Measurements from ENCODE around the gene GTF2F1.
"Not testable (repeated sequence)": the region's sequence is repeated elsewhere in the genome, so short reads cannot be mapped to it uniquely, and the experiment has no call there.

The GTF2F1 gene, protein sequence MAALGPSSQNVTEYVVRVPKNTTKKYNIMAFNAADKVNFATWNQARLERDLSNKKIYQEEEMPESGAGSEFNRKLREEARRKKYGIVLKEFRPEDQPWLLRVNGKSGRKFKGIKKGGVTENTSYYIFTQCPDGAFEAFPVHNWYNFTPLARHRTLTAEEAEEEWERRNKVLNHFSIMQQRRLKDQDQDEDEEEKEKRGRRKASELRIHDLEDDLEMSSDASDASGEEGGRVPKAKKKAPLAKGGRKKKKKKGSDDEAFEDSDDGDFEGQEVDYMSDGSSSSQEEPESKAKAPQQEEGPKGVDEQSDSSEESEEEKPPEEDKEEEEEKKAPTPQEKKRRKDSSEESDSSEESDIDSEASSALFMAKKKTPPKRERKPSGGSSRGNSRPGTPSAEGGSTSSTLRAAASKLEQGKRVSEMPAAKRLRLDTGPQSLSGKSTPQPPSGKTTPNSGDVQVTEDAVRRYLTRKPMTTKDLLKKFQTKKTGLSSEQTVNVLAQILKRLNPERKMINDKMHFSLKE

DNA sequence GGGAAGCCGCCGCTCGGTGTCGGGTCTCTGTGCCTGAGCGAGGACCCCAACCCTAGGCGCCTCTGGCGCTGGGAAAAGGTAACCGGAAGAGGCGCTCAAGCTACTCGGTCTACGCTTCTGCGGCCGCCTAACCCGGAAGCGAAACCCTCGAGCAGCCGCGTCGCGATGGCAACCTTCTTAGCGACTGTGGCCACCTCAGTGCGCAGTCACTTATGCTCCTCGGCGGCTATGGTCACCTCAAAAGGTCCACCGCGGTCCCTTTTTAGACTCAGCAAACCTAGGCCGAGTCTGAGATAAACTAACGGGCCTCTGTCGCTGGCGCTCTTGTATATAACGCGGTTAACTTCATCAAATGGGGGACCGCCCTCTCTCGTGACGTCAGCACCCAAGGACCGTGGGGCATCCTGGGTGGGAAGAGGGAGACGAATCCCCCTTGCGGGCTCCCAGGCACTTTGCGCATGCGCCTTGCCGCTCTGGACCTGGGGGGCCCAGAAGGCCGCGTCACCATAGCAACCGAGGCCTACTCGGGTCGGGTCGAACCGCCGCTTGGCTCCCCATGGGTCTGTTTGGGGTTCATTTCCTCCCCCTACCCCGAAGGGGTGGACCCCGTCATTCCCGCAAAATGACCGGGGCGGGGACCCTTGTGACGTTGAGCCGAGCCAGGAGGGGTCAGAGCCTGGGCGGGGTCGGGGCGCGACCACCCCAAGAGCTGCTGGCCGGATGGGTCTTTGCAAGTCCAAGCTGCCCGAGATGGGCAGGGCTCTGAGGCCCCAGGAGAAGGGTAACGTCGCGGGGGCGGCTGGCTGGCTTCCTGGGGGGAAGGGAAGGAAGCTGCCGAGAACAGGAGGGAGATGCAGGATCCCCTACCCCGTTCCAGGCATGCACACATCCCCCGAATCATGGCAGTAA is at the start of gene GTF2F1:
Gene GTF2F1 (minus strand): TSS at position 91 of the 909 bp plus-strand sequence. CDS start 169 bp downstream, outside the sequence.
- DNase-seq = peak; percentile 94 to 95

DNA sequence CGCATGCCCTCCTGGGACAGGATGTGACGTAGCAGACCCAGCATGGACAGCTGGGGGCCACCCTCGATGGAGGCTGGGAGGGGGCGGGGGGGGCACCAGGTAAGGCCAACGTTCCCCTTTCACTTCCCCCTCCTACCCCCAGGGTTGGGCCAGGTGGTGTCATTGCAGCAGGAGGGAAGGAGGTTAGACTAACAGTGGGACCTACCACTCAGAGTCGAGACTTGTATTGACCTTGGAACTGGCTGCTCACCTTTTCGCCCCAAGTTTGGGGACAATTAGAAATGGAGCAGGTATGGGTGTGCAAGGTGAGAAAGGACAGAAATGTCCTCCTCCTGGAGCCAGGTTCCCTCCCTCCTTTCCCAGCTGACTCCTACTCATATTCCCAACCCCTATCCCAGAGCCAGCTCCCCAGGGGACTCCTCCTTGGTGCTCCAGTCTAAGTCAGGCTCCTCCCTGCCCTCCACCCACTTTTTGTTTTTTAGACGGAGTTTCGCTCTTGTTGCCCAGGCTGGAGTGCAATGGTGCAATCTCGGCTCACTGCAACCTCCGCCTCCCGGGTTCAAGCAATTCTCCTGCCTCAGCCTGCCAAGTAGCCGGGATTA is 49.2 kb upstream of the GTF2F1 start:
- DNase-seq = no peak

DNA sequence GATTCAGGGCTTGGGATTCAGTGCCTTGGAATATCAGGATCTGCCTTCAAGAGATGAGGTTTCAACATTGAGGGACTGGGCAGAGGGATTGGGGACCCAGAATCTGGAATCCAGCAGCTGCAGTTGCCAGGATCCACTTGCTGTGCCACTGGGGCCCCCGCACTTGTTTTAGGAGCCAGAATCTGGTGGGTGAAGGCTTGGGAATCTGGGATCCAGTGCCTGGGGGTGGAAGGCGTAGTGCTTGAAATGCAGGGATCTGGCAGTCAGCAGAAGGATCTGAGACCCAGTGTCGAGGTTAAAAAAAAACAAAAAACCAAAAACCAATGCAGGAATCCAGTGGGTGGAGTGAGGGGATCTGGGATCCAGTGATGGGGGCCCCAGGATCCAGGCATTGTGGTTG is 47.9 kb upstream of the GTF2F1 start:
- no peak for DNase-seq

DNA sequence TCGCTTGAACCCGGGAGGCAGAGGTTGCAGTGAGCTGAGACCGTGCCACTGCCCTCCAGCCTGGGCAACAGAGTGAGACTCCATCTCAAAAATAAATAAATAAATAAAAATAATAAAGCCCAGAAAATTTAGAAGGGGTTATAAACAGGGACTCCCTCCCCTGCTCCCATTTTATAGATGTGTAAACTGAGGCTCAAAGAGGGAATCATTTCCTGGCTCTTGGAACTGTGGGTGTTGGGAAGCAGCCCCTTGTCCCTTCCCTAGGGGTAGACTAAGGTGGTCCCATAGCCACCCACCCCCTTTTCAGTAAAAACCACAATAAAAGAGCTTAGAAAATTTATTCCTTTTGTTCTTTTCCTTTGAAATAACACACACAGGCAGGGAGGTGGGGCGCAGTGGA is 46.8 kb upstream of the GTF2F1 start:
- DNase-seq = no peak

DNA sequence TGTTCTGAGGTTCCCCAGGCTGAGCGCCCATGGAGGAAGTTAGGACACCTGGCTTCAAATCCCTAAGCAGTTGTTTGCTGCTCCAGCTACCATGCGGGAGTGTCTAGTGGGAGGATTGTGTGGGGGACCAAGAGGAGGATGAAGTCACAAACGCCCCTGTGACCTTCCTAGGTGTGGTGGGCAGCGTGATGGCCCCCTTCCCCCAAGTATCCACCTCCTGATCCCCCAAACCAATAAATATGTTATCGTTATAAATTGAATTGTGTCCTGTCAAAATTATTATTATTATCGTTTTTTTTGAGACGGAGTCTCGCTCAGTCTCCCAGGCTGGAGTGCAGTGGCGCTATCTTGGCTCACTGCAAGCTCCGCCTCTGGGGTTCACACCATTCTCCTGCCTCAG is 40.7 kb upstream of the GTF2F1 start, which contains the start of gene SLC25A41:
Gene SLC25A41 (minus strand): TSS at position 101 of the 400 bp plus-strand sequence. CDS start 70 bp downstream, at position 31.
- no peak for DNase-seq

DNA sequence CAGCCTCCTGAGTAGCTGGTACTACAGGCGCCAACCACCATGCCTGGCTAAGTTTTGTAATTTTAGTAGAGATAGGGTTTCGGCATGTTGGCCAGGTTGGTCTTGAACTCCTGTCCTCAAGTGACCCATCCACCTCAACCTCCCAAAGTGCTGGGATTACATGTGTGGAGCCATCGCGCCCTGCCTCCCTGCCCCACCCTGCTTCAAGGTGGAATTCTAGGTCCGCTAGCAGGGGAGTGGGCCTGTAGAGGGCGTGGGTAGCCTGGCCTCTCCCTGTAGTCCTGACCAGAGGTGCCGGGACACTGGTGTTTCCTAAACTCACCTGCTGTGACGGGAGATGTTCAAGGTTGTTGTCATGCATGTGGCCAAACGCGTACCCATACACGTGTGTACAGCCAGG is 40.2 kb upstream of the GTF2F1 start:
- DNase-seq = no peak

DNA sequence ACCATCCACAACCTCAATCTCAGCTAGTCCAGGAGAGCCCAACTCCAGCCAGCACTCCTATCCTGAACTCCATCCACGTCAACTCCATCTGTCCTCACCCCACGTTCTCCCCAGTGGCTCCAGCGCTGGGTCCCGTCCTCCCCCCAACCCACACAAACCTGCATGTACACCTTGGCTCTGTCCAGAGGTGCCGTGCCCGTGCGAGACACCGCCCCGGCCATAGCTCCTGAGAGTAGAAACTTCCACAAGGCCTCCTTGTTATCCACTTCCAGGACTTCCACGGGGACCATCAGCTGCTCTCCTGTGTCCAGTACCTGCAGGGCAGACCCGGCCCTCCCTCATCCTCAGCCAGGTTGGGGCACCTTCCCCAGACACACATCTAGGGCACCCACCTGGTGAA is 38.9 kb upstream of the GTF2F1 start:
- no peak for DNase-seq

DNA sequence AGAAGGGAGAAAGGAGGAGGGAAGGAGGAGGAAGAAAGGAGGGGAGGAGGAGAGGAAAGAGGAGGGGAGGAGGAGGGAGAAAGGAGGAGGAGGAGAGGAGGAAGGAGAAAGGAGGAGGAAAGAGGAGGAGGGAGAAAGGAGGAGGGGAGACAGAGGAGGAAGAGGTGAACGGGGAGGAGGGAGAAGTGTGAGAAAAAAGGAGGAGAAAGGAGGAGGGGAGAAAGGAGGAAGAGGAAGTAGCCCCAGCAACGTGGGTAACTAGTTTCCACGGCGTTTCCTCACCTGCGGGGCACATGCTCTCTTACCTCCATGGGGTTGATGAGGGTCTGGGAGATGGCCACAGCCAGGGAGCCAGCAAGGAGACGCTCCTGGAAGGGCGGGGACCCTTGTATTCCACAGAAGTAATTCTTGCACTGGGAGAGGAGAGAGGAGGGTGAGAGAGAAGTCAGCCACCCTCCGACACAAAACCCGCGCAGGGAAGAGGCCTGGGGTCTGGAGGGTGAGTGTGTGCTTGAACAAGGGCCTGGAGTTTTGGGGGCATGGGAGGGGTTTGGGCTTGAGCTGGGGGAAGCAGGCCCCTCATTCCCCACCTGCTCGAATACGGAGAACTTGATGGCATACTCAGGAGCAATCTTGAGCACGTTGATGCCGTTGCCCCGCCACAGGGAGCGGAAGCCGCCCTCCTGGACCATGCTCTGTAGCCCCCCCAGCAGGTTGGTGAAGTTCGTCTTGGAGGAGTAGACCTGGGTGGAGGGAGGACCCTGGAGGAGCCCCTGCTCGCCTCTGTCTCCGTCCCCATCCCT is 36.7 kb upstream of the GTF2F1 start:
- DNase-seq = no peak

DNA sequence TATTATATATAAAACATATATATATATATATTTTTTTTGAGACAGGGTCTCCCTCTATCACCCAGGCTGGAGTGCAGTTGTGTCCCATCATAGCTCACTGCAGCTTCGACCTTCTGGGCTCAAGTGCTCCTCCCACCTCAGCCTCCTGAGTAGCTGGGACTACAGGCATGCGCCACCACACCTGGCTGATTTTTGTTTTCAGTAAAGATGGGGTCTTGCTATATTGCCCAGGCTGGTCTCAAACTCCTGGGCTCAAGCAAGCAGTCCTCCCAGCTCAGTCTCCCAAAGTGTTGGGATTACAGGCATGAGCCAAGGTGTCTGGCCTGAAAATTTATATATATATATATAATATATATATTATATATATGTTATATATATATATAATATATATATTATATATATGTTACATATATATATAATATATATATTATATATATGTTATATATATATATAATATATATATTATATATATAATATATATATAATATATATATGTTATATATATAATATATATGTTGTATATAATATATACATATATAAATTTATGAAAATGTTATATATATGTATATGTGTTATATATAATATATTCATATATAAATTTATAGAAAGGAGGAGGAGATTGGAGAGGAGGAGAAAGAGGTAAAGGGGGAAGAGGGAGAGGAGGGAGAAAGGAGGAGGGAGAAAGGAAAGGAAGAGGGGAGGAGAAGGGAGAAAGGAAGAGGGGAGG is 35.9 kb upstream of the GTF2F1 start:
- DNase-seq = not testable (repeated sequence)

DNA sequence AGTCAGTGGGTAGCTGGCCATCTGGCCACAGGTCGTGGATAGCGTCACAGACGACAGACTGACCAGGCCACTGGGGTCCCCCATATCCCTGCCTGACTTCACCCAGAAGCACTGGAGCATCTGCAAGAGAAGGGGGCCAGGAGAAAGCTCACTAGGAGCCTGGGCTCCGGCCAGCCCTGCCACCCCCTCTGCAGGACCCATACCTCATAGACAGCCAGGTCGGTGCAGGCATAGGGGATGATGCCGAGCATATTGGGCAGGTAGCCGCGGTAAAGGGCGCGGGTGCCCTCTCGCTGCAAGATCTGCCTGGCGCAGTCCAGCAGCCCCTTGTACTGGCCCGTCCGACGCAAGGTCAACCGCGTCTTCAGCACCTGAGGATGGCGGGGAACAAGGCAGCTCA is 34.2 kb upstream of the GTF2F1 start:
- DNase-seq = no peak

DNA sequence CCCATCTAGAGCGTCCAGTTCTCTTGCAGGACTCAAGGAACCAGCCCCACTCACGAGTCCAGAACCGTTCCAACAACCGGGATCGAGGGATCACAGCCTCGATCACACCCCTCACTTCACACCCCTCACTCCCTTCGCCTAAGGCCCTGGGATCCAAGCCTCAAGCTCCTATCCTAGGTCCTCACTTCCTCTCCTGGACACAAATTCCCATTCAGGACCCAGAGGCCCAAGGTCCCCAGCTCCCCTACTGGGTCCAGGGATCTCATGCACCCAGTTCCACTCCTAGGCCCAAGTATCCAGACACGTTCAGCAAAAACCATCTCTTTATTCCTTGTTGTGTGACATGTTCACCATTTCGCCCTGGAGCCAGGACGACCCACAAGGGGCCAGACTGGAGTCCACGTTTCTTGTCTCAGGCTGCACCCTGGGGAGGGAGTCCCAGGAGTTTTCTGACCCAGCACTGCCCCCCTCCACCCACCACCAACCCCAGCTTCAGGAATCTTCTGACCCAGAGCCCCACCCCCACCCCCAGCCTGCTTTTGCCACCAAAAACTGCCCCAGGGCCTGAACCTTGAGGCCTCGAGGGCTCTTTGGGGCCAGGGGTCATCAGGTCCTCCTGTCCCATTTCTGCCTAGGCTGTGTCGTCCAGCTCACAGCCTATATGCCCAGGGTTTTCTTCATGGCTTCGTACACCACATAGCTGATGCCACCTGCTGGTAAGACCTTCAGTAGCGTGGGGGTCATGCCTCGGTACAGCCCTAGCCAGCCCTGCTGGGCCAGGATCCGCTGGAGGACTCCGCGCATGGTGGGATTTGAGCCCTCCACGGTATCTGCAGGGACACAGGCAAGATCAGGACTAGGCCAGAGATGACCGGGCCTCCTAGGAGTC is 33.0 kb upstream of the GTF2F1 start:
- peak in 1 of 2 experiments; percentile 23 for DNase-seq

DNA sequence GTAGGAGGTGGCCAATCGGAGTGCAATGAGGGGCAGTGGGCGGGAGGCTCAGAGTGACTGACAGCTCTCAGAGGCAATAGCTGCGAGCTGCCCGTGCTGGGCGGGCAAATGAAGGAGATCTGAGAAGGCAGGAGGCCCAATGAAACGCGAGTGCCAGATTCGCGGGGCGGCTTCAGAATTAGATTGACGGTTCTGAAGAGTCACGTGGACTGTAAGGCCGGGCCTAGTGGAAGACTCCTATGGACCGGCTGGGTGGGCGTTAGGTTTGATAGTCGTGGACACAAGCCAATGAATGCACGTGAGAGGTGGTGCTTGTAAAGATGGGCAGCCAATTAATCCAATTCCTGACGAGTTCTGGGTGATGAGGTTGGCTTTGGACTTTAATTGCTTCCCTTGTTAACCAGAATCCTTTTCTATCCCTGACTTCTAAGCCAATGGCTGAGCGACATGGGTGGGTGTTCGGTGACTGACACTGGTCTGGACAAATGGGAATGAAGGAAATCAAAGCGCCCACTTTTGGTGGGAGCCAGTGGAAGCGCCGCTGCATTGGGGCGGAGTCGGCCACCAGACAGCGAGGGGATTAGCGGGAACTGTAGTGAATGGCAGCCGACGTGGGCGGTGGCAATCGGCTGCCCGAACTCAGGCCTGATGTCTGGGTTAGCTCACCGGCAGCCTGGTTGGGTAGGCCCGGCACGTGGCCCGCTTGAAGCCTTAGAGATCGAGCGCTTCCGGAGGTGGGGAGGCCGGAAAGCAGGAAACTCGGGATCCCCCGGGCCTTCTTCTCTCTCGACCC is 32.2 kb upstream of the GTF2F1 start:
- DNase-seq = peak; percentile 99

DNA sequence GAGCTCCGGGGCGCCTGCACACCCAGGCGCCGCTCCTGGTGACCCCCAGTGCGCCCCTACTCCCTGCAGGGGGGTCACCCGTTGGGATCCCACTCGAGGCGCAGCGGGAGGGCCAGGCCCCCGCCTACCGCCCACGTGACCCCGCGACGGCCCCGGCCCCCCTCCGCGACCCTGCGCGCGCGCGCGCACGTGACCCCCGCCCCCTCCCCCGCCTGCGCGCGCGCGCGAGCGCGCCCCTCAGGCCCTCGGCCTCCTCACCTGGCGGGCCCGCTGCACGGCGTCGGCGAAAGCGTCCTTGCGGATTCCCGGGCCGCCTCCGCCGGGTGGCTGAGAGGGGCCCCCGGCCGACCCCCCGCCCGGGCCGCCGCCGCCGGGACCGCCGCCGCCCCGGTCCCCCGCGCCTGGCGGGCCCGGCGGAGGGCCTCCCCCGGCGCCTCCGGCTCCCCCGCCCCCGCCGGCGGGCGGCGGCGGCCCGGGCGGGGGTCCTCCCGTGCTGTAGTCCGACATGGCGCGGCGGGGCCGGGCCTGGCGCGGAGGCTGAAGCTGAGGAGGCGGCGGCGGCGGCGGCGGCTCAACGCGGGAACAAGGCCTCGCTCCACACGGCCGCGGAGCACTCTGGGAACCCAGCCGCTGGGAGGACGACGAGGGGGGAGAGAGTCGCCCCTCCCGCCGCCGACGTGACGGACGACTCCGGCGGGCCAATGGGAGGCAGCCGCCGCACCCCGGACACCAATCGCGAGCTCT is 31.4 kb upstream of the GTF2F1 start, which contains the start of gene KHSRP:
Gene KHSRP (minus strand): TSS at position 617 of the 744 bp plus-strand sequence. CDS start 110 bp downstream, at position 507.
- peak in 1 of 2 experiments; percentile 20 for DNase-seq

DNA sequence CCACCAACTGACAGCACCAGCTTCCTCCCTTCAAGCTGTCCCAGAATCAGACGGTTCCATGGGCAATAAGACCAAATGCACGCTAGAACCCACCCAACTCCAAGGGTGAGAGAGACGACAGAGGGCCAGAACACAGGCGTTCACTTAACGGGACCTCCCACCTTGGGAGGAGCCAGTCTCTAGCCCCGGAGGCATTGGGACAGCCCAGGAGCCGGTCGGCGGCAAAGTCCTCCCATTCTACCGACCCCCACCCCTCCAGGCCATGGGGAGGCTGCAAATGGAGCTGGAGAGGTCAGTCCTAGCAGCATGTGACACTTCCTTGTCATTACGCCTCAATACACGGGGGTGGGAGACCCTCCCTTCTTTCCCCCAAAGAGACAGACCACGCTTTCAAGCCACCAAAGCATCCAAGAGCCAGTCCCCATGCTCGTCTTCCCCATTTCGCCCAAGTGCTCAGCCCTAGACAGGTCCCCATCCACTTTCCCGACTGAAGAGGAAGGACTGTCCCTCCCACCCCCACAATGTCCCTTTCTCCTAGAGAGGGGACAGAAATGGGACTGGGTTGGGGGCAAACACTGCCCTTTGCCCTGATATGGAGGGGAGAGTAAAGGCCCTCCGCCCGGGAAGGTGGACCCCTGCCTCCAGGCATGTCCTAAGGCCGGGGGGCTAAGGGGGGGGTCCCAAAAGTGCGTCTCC is 30.7 kb upstream of the GTF2F1 start:
- peak; percentile 36 to 59 for DNase-seq

DNA sequence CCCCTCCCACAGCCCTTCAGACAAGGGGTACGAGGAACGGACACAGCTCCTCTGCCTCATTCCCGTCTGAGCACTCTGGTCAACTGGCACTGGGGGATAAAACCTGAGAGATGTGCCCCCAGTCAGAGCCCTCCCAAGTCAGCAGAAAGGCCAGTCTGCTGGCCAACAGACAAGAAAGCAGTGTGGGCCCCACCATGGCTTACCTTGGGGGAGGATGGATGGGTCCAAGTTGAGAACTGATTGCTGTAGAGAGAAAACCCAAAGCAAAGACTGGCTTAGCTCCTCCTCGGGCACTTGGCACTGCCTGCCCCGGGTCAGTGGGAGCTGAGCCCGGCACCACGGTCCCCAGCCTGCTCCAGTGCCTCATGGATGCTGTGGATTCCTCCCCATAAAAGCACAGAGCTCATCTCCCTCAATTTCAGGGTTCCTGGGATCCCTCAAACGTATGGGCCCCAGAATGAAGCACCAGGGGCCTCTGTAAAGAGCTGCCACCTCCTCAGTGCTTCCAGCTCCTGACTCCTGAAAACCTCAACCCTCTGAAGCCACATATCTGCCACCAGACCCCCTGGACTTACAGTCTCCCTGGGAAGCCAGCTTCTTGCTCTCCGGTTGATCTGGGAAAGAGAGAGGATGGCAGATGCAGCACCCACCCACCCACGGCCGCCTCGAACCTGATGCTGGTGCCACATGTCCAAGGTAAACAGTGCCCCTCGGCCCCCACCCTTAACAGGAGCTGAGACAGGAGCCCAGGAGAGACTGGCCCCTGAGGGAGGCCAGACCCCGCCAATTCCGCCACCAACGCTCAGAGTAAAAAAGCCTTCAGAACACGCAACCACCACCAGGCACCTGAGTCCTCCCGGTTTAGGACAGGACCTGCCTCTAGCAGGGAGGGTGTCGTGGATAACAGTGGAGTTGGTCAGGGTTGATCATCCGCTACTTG is 28.4 kb upstream of the GTF2F1 start:
- DNase-seq = no peak

DNA sequence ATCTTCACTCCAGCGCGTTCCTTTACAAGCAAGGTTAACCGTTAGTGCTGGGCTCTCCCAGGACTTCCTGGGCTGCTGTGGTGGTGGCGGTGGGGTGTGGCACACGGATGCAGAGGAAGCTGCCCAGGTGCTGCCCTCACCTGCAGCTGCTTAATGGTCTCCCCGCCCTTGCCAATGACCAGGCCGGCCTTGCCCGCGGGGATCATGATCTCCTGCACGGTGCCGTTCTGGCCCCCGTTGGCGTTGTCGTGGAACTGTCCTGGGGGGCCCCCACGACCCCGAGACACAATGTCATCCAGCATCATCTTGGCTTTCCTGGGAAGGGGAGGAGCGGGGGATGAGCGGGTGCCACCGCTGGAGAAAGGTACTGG is 25.6 kb upstream of the GTF2F1 start:
- no peak for DNase-seq
